Measurements from ENCODE around the gene CASS4. TPM values are rescaled to one million over a fixed set of nuclear protein-coding genes. Genes with fewer than 3 reads are reported as not detected.

The CASS4 gene
- total RNA-seq, 1 donor from 2014 or later, result 2.3 TPM

- no peaks in the 10 kb centered on the region for H3K27me3 Mint-ChIP-seq (ENCODE audit: low read depth, unreplicated experiment)
- FAIRE-seq (no peak), DNase-seq (ENCODE audit: low read depth) (no peak)
- no peak overlapping the region for H3K4me3 ChIP-seq (ENCODE audit: insufficient read depth, low read depth, low read length)
- no peaks in the 10 kb centered on the region for H3K4me1 ChIP-seq (ENCODE audit: insufficient read depth, low read length)
- peaks cover 58% of the 10 kb centered on the region for H3K36me3 ChIP-seq (ENCODE audit: insufficient read depth, low read length)
- peaks cover 26% of the 10 kb centered on the region for H4K20me1 ChIP-seq (ENCODE audit: insufficient read depth, low read length)
- H3K9me3 Mint-ChIP-seq (ENCODE audit: unreplicated experiment), result no peaks in the 10 kb centered on the region
- H3K9me3 ChIP-seq (ENCODE audit: insufficient read depth, low read depth, low read length), result no peaks in the 10 kb centered on the region
- no peak overlapping the region for H3K9ac ChIP-seq (ENCODE audit: low read length)
- H3K4me1 Mint-ChIP-seq (ENCODE audit: low read depth, unreplicated experiment), result no peaks in the 10 kb centered on the region
- H3K4me2 ChIP-seq (ENCODE audit: low read length), result no peak overlapping the region
- H3K27me3 ChIP-seq (ENCODE audit: insufficient read depth, low read length), result no peaks in the 10 kb centered on the region
- H3K36me3 Mint-ChIP-seq (ENCODE audit: low read depth, unreplicated experiment), result peaks cover 9% of the 10 kb centered on the region
- TF ChIP-seq, protein P1, sequence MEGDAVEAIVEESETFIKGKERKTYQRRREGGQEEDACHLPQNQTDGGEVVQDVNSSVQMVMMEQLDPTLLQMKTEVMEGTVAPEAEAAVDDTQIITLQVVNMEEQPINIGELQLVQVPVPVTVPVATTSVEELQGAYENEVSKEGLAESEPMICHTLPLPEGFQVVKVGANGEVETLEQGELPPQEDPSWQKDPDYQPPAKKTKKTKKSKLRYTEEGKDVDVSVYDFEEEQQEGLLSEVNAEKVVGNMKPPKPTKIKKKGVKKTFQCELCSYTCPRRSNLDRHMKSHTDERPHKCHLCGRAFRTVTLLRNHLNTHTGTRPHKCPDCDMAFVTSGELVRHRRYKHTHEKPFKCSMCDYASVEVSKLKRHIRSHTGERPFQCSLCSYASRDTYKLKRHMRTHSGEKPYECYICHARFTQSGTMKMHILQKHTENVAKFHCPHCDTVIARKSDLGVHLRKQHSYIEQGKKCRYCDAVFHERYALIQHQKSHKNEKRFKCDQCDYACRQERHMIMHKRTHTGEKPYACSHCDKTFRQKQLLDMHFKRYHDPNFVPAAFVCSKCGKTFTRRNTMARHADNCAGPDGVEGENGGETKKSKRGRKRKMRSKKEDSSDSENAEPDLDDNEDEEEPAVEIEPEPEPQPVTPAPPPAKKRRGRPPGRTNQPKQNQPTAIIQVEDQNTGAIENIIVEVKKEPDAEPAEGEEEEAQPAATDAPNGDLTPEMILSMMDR (IDR thresholded peaks at IDR 0.05; ENCODE audit: insufficient read depth, low read depth, low read length), result no peak
- TF ChIP-seq EZH2 (IDR thresholded peaks at IDR 0.05; ENCODE audit: insufficient read depth, low read length), result no peak
- H3K4me3 Mint-ChIP-seq (ENCODE audit: unreplicated experiment), result no peak overlapping the region
- H3K27ac Mint-ChIP-seq (ENCODE audit: unreplicated experiment), result no peak overlapping the region
- H3K79me2 ChIP-seq (ENCODE audit: insufficient read depth, low read length), result peaks cover 19% of the 10 kb centered on the region
- H3K27ac ChIP-seq (ENCODE audit: low read depth, low read length), result no peak overlapping the region
- no peak overlapping the region for H2AFZ ChIP-seq (ENCODE audit: low read depth, low read length)
These were observed 71.9 kb downstream of the CASS4 start for GRCh38 chr20:56483970-56484369.

DNA sequence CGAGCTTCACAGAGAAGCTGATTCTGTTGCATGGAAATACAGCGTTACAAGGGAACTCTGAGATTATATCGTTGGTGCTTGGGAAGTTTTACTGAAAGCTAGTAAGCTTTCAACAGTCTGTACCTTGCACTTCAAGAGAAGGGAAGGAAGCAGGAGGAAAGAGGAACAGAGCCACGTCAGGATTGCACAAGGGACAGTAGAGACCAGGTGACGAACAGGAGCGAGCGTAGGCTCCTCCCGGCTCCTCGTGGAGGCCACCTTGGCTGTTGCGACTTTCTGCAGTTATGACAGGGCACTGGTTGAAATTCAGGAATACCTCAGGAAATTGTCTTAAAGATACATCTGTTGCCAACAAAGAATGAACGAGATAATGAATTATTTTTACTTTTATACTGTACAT, 75.2 kb downstream of the CASS4 start:
- no peak overlapping the region for H3K9ac ChIP-seq (ENCODE audit: low read length)
- peaks cover 33% of the 10 kb centered on the region for H3K79me2 ChIP-seq (ENCODE audit: insufficient read depth, low read length)
- Mint-ChIP-seq H3K4me1 (ENCODE audit: low read depth, unreplicated experiment) (no peaks in the 10 kb centered on the region), H3K9me3 (ENCODE audit: unreplicated experiment) (no peaks in the 10 kb centered on the region), H3K27ac (ENCODE audit: unreplicated experiment) (no peak overlapping the region), H3K4me3 (ENCODE audit: unreplicated experiment) (no peak overlapping the region), H3K27me3 (ENCODE audit: low read depth, unreplicated experiment) (no peaks in the 10 kb centered on the region), H3K36me3 (ENCODE audit: low read depth, unreplicated experiment) (peaks cover 6% of the 10 kb centered on the region)
- H3K4me3 ChIP-seq (ENCODE audit: insufficient read depth, low read depth, low read length), result no peak overlapping the region
- H3K36me3 ChIP-seq (ENCODE audit: insufficient read depth, low read length), result peaks cover 38% of the 10 kb centered on the region
- TF ChIP-seq, protein P1 (IDR thresholded peaks at IDR 0.05; ENCODE audit: insufficient read depth, low read depth, low read length), result no peak
- no peak for TF ChIP-seq EZH2 (IDR thresholded peaks at IDR 0.05; ENCODE audit: insufficient read depth, low read length)
- DNase-seq (ENCODE audit: low read depth), result no peak
- H2AFZ ChIP-seq (ENCODE audit: low read depth, low read length), result no peak overlapping the region
- H3K9me3 ChIP-seq (ENCODE audit: insufficient read depth, low read depth, low read length), result no peaks in the 10 kb centered on the region
- H3K27ac ChIP-seq (ENCODE audit: low read depth, low read length), result no peak overlapping the region
- FAIRE-seq, result no peak
- H4K20me1 ChIP-seq (ENCODE audit: insufficient read depth, low read length), result peaks cover 33% of the 10 kb centered on the region
- H3K4me2 ChIP-seq (ENCODE audit: low read length), result no peak overlapping the region
- H3K4me1 ChIP-seq (ENCODE audit: insufficient read depth, low read length), result no peaks in the 10 kb centered on the region
- no peaks in the 10 kb centered on the region for H3K27me3 ChIP-seq (ENCODE audit: insufficient read depth, low read length)

GRCh38 chr20:56488566-56488965, 76.5 kb downstream of the CASS4 start:
- H3K4me3 ChIP-seq (ENCODE audit: insufficient read depth, low read depth, low read length), result no peak overlapping the region
- peaks cover 8% of the 10 kb centered on the region for H3K36me3 Mint-ChIP-seq (ENCODE audit: low read depth, unreplicated experiment)
- H3K4me2 ChIP-seq (ENCODE audit: low read length), result no peak overlapping the region
- no peak overlapping the region for H3K27ac Mint-ChIP-seq (ENCODE audit: unreplicated experiment)
- no peak overlapping the region for H3K4me3 Mint-ChIP-seq (ENCODE audit: unreplicated experiment)
- peaks cover 33% of the 10 kb centered on the region for H4K20me1 ChIP-seq (ENCODE audit: insufficient read depth, low read length)
- H3K27ac ChIP-seq (ENCODE audit: low read depth, low read length), result no peak overlapping the region
- H3K27me3 Mint-ChIP-seq (ENCODE audit: low read depth, unreplicated experiment), result no peaks in the 10 kb centered on the region
- H3K4me1 Mint-ChIP-seq (ENCODE audit: low read depth, unreplicated experiment), result no peaks in the 10 kb centered on the region
- no peaks in the 10 kb centered on the region for H3K9me3 Mint-ChIP-seq (ENCODE audit: unreplicated experiment)
- H3K36me3 ChIP-seq (ENCODE audit: insufficient read depth, low read length), result peaks cover 39% of the 10 kb centered on the region
- no peak for TF ChIP-seq EZH2 (IDR thresholded peaks at IDR 0.05; ENCODE audit: insufficient read depth, low read length)
- TF ChIP-seq, protein P1 (IDR thresholded peaks at IDR 0.05; ENCODE audit: insufficient read depth, low read depth, low read length), result no peak
- H3K27me3 ChIP-seq (ENCODE audit: insufficient read depth, low read length), result no peaks in the 10 kb centered on the region
- no peaks in the 10 kb centered on the region for H3K9me3 ChIP-seq (ENCODE audit: insufficient read depth, low read depth, low read length)
- no peak overlapping the region for H3K9ac ChIP-seq (ENCODE audit: low read length)
- H3K4me1 ChIP-seq (ENCODE audit: insufficient read depth, low read length), result no peaks in the 10 kb centered on the region
- peaks cover 33% of the 10 kb centered on the region for H3K79me2 ChIP-seq (ENCODE audit: insufficient read depth, low read length)
- FAIRE-seq (no peak), DNase-seq (ENCODE audit: low read depth) (no peak)
- H2AFZ ChIP-seq (ENCODE audit: low read depth, low read length), result no peak overlapping the region

All from astrocyte (in vitro differentiated cells and primary cell).